Sigmoid colon (tissue), 4 donors: ENCODE measurements around the gene HECA.

Source experiments
- POLR2A ChIP-seq, 2 donors: fragments of 450-650 bp; IDR thresholded peaks; one replicate each; pipeline ENCODE4 v1.6.1; 2016; ENCODE audit warnings: antibody characterized with exemption in 2 of 2, mild to moderate bottlenecking in 2 of 2, moderate library complexity in 2 of 2
- POLR2AphosphoS5 ChIP-seq, 4 donors: sonication (generic); formaldehyde crosslinking; IDR thresholded peaks; one replicate each; pipeline ENCODE4 v1.6.1; 2017; ENCODE audit warnings: antibody characterized with exemption in 4 of 4
- TF ChIP-seq, protein P1 (sequence below), 4 experiments: fragments of 450-650 bp in 3 of 4; fragments of 200-600 bp in 1 of 4; IDR thresholded peaks; one replicate each; pipeline ENCODE4 v1.5.1; 2016 to 2019; ENCODE audit warnings: antibody characterized with exemption in 4 of 4, mild to moderate bottlenecking in 3 of 4, moderate library complexity in 2 of 4

DNA sequence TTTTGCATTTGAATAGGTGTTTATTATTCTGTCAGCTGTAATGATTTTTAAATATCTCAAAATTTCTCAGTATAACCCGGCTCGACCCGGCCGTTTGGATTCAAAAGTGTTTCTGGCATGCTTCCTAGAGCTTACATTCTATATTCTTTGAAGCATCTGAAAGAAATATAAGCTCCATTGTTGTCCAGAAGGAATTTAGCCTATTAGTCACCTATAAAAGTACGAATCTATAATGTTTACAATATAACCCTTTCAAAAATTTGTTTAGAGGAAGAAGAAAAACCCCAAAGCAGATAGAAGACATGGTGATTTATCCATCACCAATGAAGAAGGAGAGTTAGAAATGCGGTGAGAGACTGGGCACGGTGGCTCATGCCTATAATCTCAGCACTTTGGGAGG lies 22.3 kb upstream of the HECA start:
- TF ChIP-seq, protein P1, sequence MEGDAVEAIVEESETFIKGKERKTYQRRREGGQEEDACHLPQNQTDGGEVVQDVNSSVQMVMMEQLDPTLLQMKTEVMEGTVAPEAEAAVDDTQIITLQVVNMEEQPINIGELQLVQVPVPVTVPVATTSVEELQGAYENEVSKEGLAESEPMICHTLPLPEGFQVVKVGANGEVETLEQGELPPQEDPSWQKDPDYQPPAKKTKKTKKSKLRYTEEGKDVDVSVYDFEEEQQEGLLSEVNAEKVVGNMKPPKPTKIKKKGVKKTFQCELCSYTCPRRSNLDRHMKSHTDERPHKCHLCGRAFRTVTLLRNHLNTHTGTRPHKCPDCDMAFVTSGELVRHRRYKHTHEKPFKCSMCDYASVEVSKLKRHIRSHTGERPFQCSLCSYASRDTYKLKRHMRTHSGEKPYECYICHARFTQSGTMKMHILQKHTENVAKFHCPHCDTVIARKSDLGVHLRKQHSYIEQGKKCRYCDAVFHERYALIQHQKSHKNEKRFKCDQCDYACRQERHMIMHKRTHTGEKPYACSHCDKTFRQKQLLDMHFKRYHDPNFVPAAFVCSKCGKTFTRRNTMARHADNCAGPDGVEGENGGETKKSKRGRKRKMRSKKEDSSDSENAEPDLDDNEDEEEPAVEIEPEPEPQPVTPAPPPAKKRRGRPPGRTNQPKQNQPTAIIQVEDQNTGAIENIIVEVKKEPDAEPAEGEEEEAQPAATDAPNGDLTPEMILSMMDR (IDR thresholded peaks at IDR 0.05) = no peak
- TF ChIP-seq POLR2A (IDR thresholded peaks at IDR 0.05) = no peak
- TF ChIP-seq POLR2AphosphoS5 (IDR thresholded peaks at IDR 0.05) = no peak
